HepG2 (cell line): ENCODE data around the gene SLC18A2. TPM values are rescaled to one million over a fixed set of nuclear protein-coding genes. Genes with fewer than 3 reads are reported as not detected.

Experiments used
- ATAC-seq: fragments of 200-7000 bp; cut with Tn5 transposase; 3 replicates; pipeline ENCODE4 v1.9.1; 2020; ENCODE audit warnings: mild to moderate bottlenecking, moderate library complexity
- BruUV-seq: library from RNA; stranded (reverse); fragments of 400-500 nt; replicated peaks from 2 replicates; lab custom pipeline; 2021; lab: Mats Ljungman, UMichigan
- CTCF ChIA-PET: fragments of 300-600 bp; formaldehyde crosslinking; extraction: SDS; loops from one replicate; lab custom pipeline; 2021; ENCODE audit warnings: low total read pairs, inconsistent platforms, low intra/inter-chr PET ratio; lab: Yijun Ruan, JAX
- POLR2A ChIA-PET: fragments of 350-600 bp; sonication (Branson Sonifier 250); formaldehyde crosslinking; loops from one replicate; lab custom pipeline; 2020; ENCODE audit warnings: antibody characterized with exemption, inconsistent platforms; lab: Yijun Ruan, JAX
- DNase-seq: peaks from one replicate; pipeline ENCODE4 v3.0.0-alpha.2; 2015; ENCODE audit warnings: low spot score
- FAIRE-seq: peaks from 3 replicates; lab custom pipeline; 2011; peaks lifted over from hg19 to GRCh38; lab: Jason Lieb, UNC
- H2AFZ ChIP-seq: one replicate; pipeline ENCODE4 v1.6.1; 2011; ENCODE audit warnings: low read length, inconsistent platforms
- H3K27ac ChIP-seq: fragments of 300-600 bp; 3 replicates; pipeline ENCODE4 v1.8.0; 2011; ENCODE audit warnings: mixed run types, mild to moderate bottlenecking, mixed read lengths, low read length, inconsistent platforms; ENCODE audit not compliant: insufficient read depth; ENCODE audit errors: extremely low read length
- H3K27me3 ChIP-seq, 2 experiments: fragments of 200-600 bp in 1 of 2; 2 replicates in 1 of 2; 3 replicates in 1 of 2; pipeline versions ENCODE4 v1.6.0 to v1.8.0; 2011; ENCODE audit warnings: low read length in 2 of 2, mild to moderate bottlenecking in 2 of 2, moderate library complexity in 2 of 2, inconsistent platforms in 1 of 2; ENCODE audit not compliant: insufficient read depth in 2 of 2, control insufficient read depth in 1 of 2
- H3K36me3 ChIP-seq, 2 experiments: fragments of 200-600 bp in 1 of 2; replicated peaks in 1 of 2; 2 replicates in 1 of 2; 3 replicates in 1 of 2; pipeline versions ENCODE4 v1.5.1 to v1.8.0; 2011; ENCODE audit warnings: low read length in 2 of 2, inconsistent platforms in 1 of 2; ENCODE audit not compliant: insufficient read depth in 2 of 2, control insufficient read depth in 1 of 2
- H3K4me1 ChIP-seq: 2 replicates; pipeline ENCODE4 v1.5.1; 2012; ENCODE audit warnings: low read length, inconsistent platforms; ENCODE audit not compliant: insufficient read depth
- H3K4me2 ChIP-seq: 2 replicates; pipeline ENCODE4 v1.6.0; 2011; ENCODE audit warnings: low read depth, low read length, inconsistent platforms
- H3K4me3 ChIP-seq, 3 experiments: fragments of 200-600 bp in 1 of 3; sonication (generic), shearing (Covaris generic) in 1 of 3; replicated peaks in 1 of 3; 2 replicates each; pipeline ENCODE4 v1.5.1; 2011 to 2016; ENCODE audit warnings: low read length in 3 of 3, inconsistent platforms in 2 of 3, low read depth in 2 of 3, mild to moderate bottlenecking in 2 of 3, control low read depth in 1 of 3, mixed read lengths in 1 of 3; ENCODE audit not compliant: insufficient read depth in 1 of 3
- H3K79me2 ChIP-seq: one replicate; pipeline ENCODE4 v1.6.1; 2011; ENCODE audit warnings: low read length, inconsistent platforms; ENCODE audit not compliant: insufficient read depth
- H3K9ac ChIP-seq: 2 replicates; pipeline ENCODE4 v1.6.0; 2011; ENCODE audit warnings: mild to moderate bottlenecking, low read depth, low read length, inconsistent platforms; ENCODE audit not compliant: insufficient read depth
- H3K9me3 ChIP-seq: 2 replicates; pipeline ENCODE4 v1.5.1; 2012; ENCODE audit warnings: mild to moderate bottlenecking, low read length
- H4K20me1 ChIP-seq: 2 replicates; pipeline ENCODE4 v1.6.0; 2011; ENCODE audit warnings: inconsistent platforms, mild to moderate bottlenecking, low read length, moderate library complexity; ENCODE audit not compliant: insufficient read depth
- ATRX ChIP-seq: sonication (generic); formaldehyde crosslinking; IDR thresholded peaks from 2 replicates; pipeline ENCODE4 v1.4.0; 2020; ENCODE audit warnings: missing genetic modification reagents, borderline replicate concordance
- E2F2 ChIP-seq: sonication (generic); formaldehyde crosslinking; IDR thresholded peaks from 2 replicates; pipeline ENCODE4 v1.4.0; 2020; ENCODE audit warnings: missing genetic modification reagents, borderline replicate concordance
- FOSL1 ChIP-seq: sonication (generic); formaldehyde crosslinking; IDR thresholded peaks from 2 replicates; pipeline ENCODE4 v1.9.0; 2021; ENCODE audit warnings: missing genetic modification reagents, borderline replicate concordance
- JDP2 ChIP-seq: sonication (generic); formaldehyde crosslinking; IDR thresholded peaks from 2 replicates; pipeline ENCODE4 v1.8.1; 2022; ENCODE audit warnings: missing genetic modification reagents, borderline replicate concordance
- NFE2L2 ChIP-seq: fragments of 150-350 bp; IDR thresholded peaks from 2 replicates; pipeline ENCODE4 v1.6.1; 2014; ENCODE audit warnings: low read length
- SMAD1 ChIP-seq: sonication (generic); formaldehyde crosslinking; IDR thresholded peaks from 2 replicates; pipeline ENCODE4 v1.4.0; 2020; ENCODE audit warnings: missing genetic modification reagents, low read depth, mild to moderate bottlenecking, borderline replicate concordance
- TRAFD1 ChIP-seq: sonication (generic); formaldehyde crosslinking; IDR thresholded peaks from 2 replicates; pipeline ENCODE4 v1.5.1; 2020; ENCODE audit warnings: missing genetic modification reagents, mild to moderate bottlenecking, borderline replicate concordance
- ZNF441 ChIP-seq: sonication (generic); formaldehyde crosslinking; IDR thresholded peaks from 2 replicates; pipeline ENCODE4 v1.7.0; 2021; ENCODE audit warnings: missing genetic modification reagents, borderline replicate concordance
- ZNF557 ChIP-seq: sonication (generic); formaldehyde crosslinking; IDR thresholded peaks from 2 replicates; pipeline ENCODE4 v1.4.0; 2020; ENCODE audit warnings: missing genetic modification reagents
- ZNF674 ChIP-seq: sonication (generic); formaldehyde crosslinking; IDR thresholded peaks from 2 replicates; pipeline ENCODE4 v1.5.0; 2020; ENCODE audit warnings: low read depth, mild to moderate bottlenecking, missing genetic modification reagents
- WGBS: methylation state at CpG from one replicate; pipeline ENCODE4 v1.1.6; 2017; ENCODE audit warnings: low lambda C conversion rate; 5-methylcytosine and 5-hydroxymethylcytosine counted together
- in situ Hi-C: cut with HindIII; loops from 2 replicates; pipeline ENCODE4 v1.10.0; 2017; ENCODE audit warnings: low pct_unique_long_range_greater_than_20kb; ENCODE audit not compliant: extremely low pct_ligation_motif_present
- intact Hi-C: fragments of 100-400 bp; cut with micrococcal nuclease; formaldehyde crosslinking; loops from one replicate; pipeline ENCODE4 v1.10.0; 2022; ENCODE audit not compliant: unreplicated experiment
- polyA plus RNA-seq, 8 experiments: library from polyadenylated mRNA; depleted of rRNA in 3 of 8; stranded (reverse) in 7 of 8; unstranded in 1 of 8; fragments of >200 nt; fragmentation: Illumina TruSeq in 4 of 8; extraction: Trizol in 4 of 8; gene quantifications; 2 replicates each; pipeline versions ENCODE4 v1.2.1 to v1.2.3, GENCODE V29; 2011 to 2016; ENCODE audit warnings: low read depth in 4 of 8, missing spikeins in 1 of 8, mixed read lengths in 1 of 8; ENCODE audit not compliant: insufficient read depth in 1 of 8
- total RNA-seq, 5 experiments: library from RNA; depleted of rRNA; stranded (reverse); fragments of >200 nt; fragmentation: Illumina TruSeq; extraction: Trizol; gene quantifications; 2 replicates each; pipeline ENCODE4 v1.2.3, GENCODE V29; 2016; ENCODE audit warnings: low read depth in 1 of 5

SLC18A2 gene
- total and polyA plus RNA-seq, 2 of the 13 experiments (the other 11 are each of a cell fraction or from before 2014, with no cell fraction given): not detected

GRCh38 chr10:117260084-117260483 is 19.2 kb downstream of the SLC18A2 start (continued):
- TF ChIP-seq TRAFD1 (CRISPR knock-in tag) (no peak), ZNF674 (no peak), ZNF441 (no peak), NFE2L2 (no peak), JDP2 (CRISPR knock-in tag) (no peak), E2F2 (CRISPR knock-in tag) (no peak), ATRX (no peak)

DNA sequence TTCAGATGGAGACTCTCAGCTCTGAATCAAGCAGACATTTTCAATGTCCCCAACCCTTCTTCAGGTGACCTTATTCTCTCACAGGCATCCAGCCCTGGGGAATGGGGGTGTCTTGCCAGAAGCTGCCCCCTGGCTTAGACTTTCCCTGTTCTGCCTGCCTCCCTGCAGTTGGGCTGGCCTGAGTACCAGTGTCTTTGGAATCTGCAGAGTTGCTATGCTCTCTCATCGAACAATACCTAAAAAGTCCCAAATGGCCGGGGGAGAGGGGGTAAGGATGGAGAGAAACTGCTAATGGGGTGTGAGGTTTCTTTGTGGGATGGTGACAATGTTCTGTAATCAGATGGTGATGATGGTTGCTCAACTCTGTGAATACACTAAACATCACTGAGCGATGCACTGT is 20.6 kb downstream of the SLC18A2 start:
- no peak overlapping the region for H3K4me2 ChIP-seq
- ChIA-PET POLR2A (no interaction called here), CTCF (no interaction called here)
- peaks cover 0 to 33% of the 10 kb centered on the region in 2 experiments; a peak in 2 of 5 replicates for H3K27me3 ChIP-seq
- no peaks in the 10 kb centered on the region for H3K36me3 ChIP-seq
- no peak overlapping the region for H2AFZ ChIP-seq
- WGBS: 44% methylated on average over 3 of the region's 3 CpGs
- no peak overlapping the region for H3K9ac ChIP-seq
- no peak for TF ChIP-seq FOSL1
- no peak for TF ChIP-seq SMAD1 (CRISPR knock-in tag)
- TF ChIP-seq ZNF557 (CRISPR knock-in tag): no peak
- H3K79me2 ChIP-seq: no peaks in the 10 kb centered on the region
- peaks cover 29% of the 10 kb centered on the region for H3K4me1 ChIP-seq
- intact Hi-C loops: no loop called here
- in situ Hi-C loops: no loop called here
- H3K27ac ChIP-seq: no peak overlapping the region
- FAIRE-seq (no peak), ATAC-seq (no peak), DNase-seq (no peak)
- H3K4me3 ChIP-seq: no peak overlapping the region
- no peaks in the 10 kb centered on the region for H4K20me1 ChIP-seq
- no peaks in the 10 kb centered on the region for H3K9me3 ChIP-seq
- no TSS peak for BruUV-seq
